HAP-1 (cell line): Measurements from ENCODE around the gene INO80B.
A peak's percentile ranks its signal among the peaks of the same experiment; 100 is the strongest.

Experiments used
- DNase-seq, 2 experiments: peaks; one replicate each; pipeline ENCODE4 v3.0.0-alpha.2; 2016 to 2020; ENCODE audit warnings: low spot score in 2 of 2
- H3K27me3 ChIP-seq: fragments of 250-450 bp; sonication (Bioruptor Pico); 2 replicates; pipeline ENCODE4 v1.5.1; 2020; ENCODE audit warnings: low read depth, mild to moderate bottlenecking, moderate library complexity
- H3K36me3 ChIP-seq: fragments of 250-450 bp; sonication (Bioruptor Pico); replicated peaks from 2 replicates; pipeline ENCODE4 v1.5.1; 2020; ENCODE audit warnings: mild to moderate bottlenecking
- H3K4me1 ChIP-seq: fragments of 250-450 bp; sonication (Bioruptor Pico); 2 replicates; pipeline ENCODE4 v1.5.1; 2020; ENCODE audit warnings: mild to moderate bottlenecking
- H3K4me3 ChIP-seq: fragments of 250-450 bp; sonication (Bioruptor Pico); 2 replicates; pipeline ENCODE4 v1.5.1; 2020; ENCODE audit warnings: mild to moderate bottlenecking, moderate library complexity
- H3K9me3 ChIP-seq: fragments of 250-450 bp; sonication (Bioruptor Pico); 2 replicates; pipeline ENCODE4 v1.5.1; 2020; ENCODE audit warnings: mild to moderate bottlenecking, moderate library complexity
- in situ Hi-C: fragments of 300-500 bp; cut with MboI; formaldehyde crosslinking; loops from 3 replicates; pipeline ENCODE4 v1.14.3; 2020; ENCODE audit warnings: low sequenced_read_pairs, inconsistent platforms, mixed read lengths

The INO80B gene

DNA sequence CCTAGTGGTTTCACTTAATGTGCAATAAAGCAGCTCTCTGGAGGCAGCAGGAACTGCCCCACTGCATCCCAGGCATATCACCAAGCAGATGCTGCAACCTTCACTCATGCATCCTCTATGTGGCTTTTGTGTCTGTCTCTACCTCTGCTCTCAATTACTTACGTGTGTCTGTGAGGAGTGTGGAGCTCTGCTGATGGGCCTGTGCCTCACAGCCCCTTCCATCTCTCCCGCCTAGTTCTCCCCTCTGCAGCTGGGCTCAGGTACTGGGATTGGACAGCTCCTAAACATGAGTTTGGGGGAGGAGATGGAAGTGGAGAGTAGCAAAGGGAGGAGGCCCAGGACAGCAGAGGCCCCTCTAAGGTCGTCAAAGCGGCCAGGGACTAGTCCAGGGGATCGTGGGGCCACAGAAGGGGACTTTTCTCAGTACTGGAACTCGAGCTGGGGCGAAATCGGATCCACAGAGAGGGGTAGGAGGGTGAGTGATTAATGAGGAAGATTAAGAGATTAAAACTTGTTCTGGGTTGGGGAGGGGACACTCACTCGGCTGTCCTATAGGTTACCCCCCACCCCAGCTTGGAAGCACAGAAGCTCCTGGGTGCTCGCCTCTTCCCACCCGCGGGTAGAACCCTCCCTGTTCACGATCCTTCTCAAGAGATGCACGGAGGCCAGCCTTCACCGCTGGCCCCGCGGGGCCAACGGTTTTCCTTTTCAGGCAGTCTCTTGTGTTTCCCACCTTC is 46.6 kb downstream of the INO80B start:
- DNase-seq: no peak
- Histone ChIP-seq H3K4me1 (no peaks in the 10 kb centered on the region), H3K4me3 (no peak overlapping the region), H3K27me3 (no peaks in the 10 kb centered on the region), H3K36me3 (peaks cover 14% of the 10 kb centered on the region), H3K9me3 (no peaks in the 10 kb centered on the region)
- in situ Hi-C loops: no loop called here

DNA sequence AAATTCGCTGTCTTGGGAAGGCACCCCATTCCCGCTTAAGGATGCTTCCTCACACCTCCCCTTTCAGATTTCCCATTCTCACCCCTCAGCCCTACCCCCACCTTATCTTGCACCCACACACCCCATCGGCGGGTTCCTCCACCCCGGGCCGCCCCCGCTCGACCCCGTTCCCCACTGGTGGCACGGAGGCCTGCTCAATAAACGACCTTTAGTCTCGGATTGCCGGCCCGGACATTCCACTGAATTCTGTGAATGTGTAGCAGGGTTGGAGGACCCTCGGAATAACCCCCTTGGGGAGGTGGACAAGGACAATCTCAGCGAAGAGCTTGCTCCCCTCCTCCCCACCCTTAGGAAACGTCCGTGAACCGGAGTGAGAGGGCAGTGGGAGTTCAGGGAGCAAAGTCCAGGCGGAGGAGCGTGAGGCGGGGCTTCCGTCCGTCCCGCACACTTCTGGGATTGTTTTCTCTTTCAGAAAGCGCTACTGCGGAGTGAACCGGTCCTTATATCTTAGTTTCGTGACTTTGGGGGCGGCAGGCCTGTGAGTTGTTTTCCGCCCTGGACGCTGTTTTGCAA is 47.3 kb downstream of the INO80B start:
- Histone ChIP-seq H3K9me3 (no peaks in the 10 kb centered on the region), H3K4me3 (no peak overlapping the region), H3K4me1 (no peaks in the 10 kb centered on the region), H3K27me3 (no peaks in the 10 kb centered on the region), H3K36me3 (peaks cover 14% of the 10 kb centered on the region)
- in situ Hi-C loops: no loop called here
- DNase-seq: no peak

DNA sequence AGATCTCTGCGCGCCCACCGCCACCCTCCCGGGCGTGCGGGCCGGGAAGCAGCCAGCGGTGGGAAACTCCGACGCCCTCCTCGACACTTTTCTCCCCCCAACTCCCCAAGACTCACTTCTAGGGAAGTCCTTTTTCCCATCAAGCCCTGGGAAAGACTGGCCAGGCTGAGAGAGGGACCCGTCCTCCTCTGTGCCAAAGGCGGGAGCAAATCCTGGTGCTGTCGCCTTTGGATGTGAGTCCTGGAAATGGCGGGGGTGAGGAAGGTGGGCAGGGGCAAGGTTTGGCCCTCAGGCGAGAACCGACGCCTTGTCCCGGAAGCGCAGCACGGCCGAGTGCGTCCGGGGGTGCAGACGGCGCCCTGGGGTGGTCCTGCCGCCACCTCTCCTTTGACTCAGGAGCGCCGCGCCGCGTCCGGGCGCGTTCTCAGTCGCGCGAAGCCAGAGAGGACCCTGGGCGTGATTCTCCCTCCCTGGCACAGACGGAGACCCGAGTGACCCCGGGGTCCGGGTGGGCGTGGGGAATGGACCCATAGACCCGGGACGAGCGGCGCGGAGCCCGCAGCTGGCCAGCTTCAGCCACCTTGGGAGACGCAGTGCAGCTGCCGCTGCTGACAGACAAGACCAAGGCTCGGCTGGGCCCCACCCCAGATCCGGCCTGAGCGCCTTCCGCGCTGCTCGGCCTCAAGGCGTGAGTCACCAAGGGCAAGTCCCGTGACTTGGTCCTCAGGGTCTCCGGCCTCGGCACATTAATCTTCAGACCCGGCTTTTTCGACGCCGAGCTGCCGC is 48.0 kb downstream of the INO80B start:
- no peaks in the 10 kb centered on the region for H3K9me3 ChIP-seq
- no peaks in the 10 kb centered on the region for H3K27me3 ChIP-seq
- peaks cover 3% of the 10 kb centered on the region for H3K4me1 ChIP-seq
- in situ Hi-C loops: no loop called here
- peaks cover 14% of the 10 kb centered on the region for H3K36me3 ChIP-seq
- no peak overlapping the region for H3K4me3 ChIP-seq
- DNase-seq: no peak

DNA sequence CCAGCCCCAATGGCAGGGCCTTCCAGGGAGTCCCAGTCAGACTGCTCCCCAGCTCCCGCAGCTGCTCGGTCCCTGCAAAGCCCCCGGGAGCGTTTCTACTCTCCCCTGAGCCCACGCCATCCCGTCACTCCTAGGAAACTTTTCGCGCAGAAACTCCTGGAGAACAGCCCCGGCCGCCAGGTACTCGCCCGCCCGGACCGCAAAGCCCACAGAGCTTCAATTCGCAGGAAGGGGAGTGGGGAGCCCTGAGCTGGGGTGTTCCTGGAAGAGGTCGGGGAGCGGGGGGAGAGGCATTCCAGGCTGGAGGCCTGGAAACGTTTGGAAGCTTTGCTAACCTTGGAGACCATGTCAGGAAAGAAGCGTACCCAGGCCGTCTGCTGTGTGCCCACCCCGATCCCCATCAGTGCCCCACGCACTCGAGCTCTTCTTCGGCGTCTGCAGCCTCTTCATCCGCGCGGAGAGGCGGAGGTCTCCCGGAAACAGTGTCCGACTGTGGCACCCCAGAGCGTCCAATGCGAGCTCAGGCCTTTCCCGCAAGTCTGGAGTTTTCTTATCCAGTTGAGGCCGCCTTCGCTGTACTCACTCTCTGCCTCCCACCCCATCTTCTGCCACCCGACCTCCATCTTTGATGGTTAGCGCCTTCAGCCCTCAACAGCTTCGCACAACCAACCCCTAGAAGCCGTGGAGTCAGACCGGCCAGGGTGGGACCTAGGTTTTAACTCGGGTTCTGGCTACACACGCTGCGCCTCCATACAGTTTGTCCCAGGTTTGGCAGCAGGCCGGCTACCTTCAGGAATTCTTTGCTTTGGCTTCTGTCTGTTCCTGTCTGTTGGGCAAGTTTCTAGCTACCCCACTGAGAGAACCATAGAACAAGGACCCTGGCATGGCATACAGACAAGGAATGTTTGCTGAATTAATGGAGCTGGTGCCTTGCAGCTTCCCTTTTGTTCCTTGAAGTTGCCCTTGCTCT is 48.9 kb downstream of the INO80B start:
- no peaks in the 10 kb centered on the region for H3K9me3 ChIP-seq
- in situ Hi-C loops: no loop called here
- peaks cover 4% of the 10 kb centered on the region for H3K4me1 ChIP-seq
- no peak for DNase-seq
- peaks cover 14% of the 10 kb centered on the region for H3K36me3 ChIP-seq
- H3K27me3 ChIP-seq: no peaks in the 10 kb centered on the region
- H3K4me3 ChIP-seq: no peak overlapping the region

DNA sequence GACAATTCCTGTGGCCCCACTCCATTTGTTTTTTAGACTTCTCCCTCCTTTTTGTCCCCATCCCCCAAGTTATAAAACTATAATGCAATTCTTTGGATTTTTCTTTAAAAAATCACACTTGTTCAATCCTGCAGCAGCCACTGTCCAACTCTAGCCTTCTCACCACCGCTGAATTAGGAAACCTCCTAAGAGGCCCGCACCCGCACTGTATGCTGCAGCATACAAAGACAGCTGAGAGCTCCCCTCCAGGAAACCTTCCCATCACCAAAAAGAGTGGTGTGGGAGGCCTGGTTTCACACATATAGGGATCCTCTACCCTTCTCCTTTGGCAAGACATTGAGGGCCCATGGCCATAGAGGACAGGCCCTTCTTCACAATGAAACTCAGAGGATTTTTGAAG is 49.7 kb downstream of the INO80B start:
- peaks cover 4% of the 10 kb centered on the region for H3K4me1 ChIP-seq
- H3K36me3 ChIP-seq: peaks cover 14% of the 10 kb centered on the region

DNA sequence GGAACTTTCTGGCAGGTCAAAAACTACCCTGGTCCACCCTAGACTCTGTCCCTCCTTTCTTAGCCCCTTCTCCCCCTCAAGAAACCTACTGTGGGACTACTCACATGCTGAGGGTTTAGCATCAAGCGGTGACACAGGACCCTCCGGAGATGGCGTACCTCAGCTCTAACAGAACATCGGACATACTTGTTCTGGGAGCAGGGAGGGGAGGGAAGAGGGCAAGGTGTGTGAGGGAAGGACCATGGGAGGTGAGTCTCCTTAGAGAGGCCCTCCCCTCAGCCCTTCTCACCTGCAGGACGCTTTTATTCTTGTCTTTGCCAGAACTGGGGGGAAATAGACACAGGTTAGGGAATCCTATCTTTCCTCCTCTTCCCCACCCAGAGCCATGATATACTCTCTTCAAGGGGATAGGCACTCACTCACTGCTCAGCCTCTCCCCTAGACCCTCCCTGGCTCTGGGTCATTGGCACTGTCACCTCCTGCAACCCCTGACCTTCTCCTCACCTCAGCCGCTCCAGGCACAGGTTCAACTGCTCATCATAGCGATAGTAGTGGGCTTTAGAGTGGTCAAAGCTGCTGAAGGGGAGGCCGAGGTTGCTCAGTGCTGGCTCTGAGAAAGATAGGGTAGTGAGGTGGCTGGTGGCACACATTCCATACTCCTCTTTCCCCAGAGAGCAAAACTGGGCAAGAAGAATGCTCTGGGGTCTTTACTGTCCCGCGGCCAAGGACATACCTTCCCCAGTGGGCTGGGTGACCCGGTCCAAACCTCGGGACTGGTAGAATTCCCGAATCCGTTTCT is 50.8 kb downstream of the INO80B start:
- no peaks in the 10 kb centered on the region for H3K27me3 ChIP-seq

More for the DNA sequence above, 49.7 kb downstream of the INO80B start:
- Histone ChIP-seq H3K4me3 (no peak overlapping the region), H3K9me3 (no peaks in the 10 kb centered on the region), H3K27me3 (no peaks in the 10 kb centered on the region)
- DNase-seq: no peak
- in situ Hi-C loops: no loop called here

DNA sequence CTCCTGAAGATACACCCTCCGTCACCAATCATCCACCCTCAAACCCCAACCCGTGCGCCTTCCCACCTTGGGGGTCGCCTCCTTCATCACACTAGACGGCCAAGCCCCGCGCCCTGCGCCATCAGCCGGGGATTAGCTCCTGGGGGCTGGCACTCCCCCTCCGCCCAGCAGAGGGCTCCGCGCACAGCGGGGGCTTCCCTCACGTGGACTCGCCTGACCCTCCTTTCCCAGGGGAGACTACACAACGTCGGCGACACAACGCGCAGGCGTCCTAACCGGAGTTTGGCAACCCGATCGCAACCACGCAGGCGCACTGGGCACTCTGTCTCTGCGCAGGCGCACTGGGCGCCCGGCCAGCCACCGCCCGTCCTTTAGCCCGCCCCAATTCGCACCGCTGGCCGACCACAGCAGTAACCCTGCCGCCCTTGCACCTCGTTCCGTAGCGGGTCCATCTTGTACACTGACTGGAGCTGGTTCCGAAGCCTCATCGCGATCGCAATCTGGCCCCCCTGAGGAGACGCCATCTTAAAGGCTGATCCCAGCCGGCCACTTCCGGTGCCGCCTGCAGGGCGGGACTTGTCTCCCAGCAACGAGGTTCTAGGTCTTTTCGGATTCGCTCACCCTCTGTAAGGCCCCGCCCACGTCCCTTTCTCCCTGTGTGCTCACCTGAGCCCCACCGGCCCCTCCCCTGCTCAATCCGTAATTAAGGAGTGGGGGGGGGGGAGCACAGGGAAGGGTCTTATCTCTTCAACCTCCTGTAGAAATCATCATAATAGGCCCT is 52.4 kb downstream of the INO80B start, which contains the start of gene PCGF1:
TSS of gene PCGF1 (minus strand) at position 551 of the 781 bp plus-strand sequence. CDS start at position 524, 27 bp downstream.
- H3K9me3 ChIP-seq: no peaks in the 10 kb centered on the region
- peak; percentile 96 to 99 for DNase-seq
- H3K36me3 ChIP-seq: peaks cover 14% of the 10 kb centered on the region
- in situ Hi-C loops: no loop called here
- peaks cover 4% of the 10 kb centered on the region for H3K4me1 ChIP-seq
- no peaks in the 10 kb centered on the region for H3K27me3 ChIP-seq
- H3K4me3 ChIP-seq: peak within 1 kb of the TSS; percentile 99

More for the DNA sequence above, 50.8 kb downstream of the INO80B start:
- no peak for DNase-seq
- Histone ChIP-seq H3K4me1 (peaks cover 4% of the 10 kb centered on the region), H3K36me3 (peaks cover 14% of the 10 kb centered on the region), H3K4me3 (no peak overlapping the region), H3K9me3 (no peaks in the 10 kb centered on the region)
- in situ Hi-C loops: no loop called here
